ENCODE results near the gene ING5.

DNA sequence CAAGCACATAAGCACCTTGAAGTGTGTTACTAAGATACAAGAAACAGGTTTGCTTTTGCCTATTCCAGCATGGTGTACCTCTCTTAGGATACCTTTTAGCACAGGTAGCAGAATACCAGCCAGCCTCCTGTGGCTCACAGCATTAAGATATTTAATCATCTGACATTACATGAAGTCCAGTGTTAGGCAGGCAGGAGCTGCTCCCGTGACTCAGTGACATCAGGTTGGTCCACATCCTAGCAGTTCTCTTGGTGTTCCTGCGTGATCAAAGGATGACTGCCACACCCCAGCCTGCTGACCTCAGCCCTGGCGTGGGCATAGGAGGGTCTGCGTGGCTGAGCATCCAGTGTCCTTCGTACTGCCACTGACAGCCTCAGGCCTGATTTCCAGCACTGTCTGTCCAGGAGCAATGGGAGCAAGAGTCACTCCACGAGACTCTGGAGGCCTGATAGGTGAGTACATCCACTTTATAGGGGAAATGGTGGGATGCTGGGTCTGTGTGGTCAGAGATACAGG lies 11.6 kb upstream of the ING5 start:
- TF ChIP-seq CTCF (IDR thresholded peaks at IDR 0.05 in 4 of 5, conservative IDR thresholded peaks at IDR 0.05 in 1 of 5) (no peak), POLR2A (IDR thresholded peaks at IDR 0.05) (no peak)

Data from gastrocnemius medialis (tissue), 4 donors.